Lung (tissue), 12 donors: ENCODE data around the gene HNF4A. TPM values are rescaled to one million over a fixed set of nuclear protein-coding genes. Genes with fewer than 3 reads are reported as not detected.

Experiments used
- ATAC-seq: fragments of 200-7000 bp; cut with Tn5 transposase; one replicate; pipeline ENCODE4 v1.9.1; 2020; ENCODE audit warnings: moderate number of reproducible peaks; ENCODE audit not compliant: insufficient read depth, low FRiP score
- DNase-seq, 3 donors: peaks; one replicate each; pipeline ENCODE4 v3.0.0-alpha.2; 2013 to 2017
- H3K27ac ChIP-seq, 2 donors: one replicate each; pipeline ENCODE4 v1.5.1; 2013; ENCODE audit warnings: mild to moderate bottlenecking in 2 of 2, moderate library complexity in 2 of 2, control low read depth in 1 of 2, inconsistent platforms in 1 of 2, low read depth in 1 of 2, low read length in 1 of 2
- H3K27me3 ChIP-seq, 3 donors: one replicate each; pipeline ENCODE4 v1.5.1; 2013; ENCODE audit warnings: low read length in 2 of 3; ENCODE audit not compliant: control insufficient read depth in 3 of 3, insufficient read depth in 3 of 3
- H3K36me3 ChIP-seq, 4 donors: one replicate each; pipeline ENCODE4 v1.5.1; 2013; ENCODE audit warnings: low read length in 4 of 4, mild to moderate bottlenecking in 1 of 4, moderate library complexity in 1 of 4; ENCODE audit not compliant: control insufficient read depth in 4 of 4, insufficient read depth in 4 of 4
- H3K4me1 ChIP-seq, 5 donors: one replicate each; pipeline ENCODE4 v1.5.1; 2013; ENCODE audit warnings: low read length in 5 of 5, mild to moderate bottlenecking in 2 of 5, moderate library complexity in 1 of 5; ENCODE audit not compliant: control insufficient read depth in 5 of 5, insufficient read depth in 5 of 5
- H3K4me3 ChIP-seq: one replicate; pipeline ENCODE4 v1.5.1; 2013; ENCODE audit warnings: mild to moderate bottlenecking, control low read depth, moderate library complexity
- H3K9ac ChIP-seq, 2 donors: one replicate each; pipeline ENCODE4 v1.5.1; 2013; ENCODE audit warnings: low read length in 2 of 2, control low read depth in 1 of 2; ENCODE audit not compliant: insufficient read depth in 1 of 2
- H3K9me3 ChIP-seq, 4 donors: one replicate each; pipeline ENCODE4 v1.5.1; 2013; ENCODE audit warnings: low read length in 3 of 4, mild to moderate bottlenecking in 1 of 4, moderate library complexity in 1 of 4; ENCODE audit not compliant: control insufficient read depth in 4 of 4, insufficient read depth in 3 of 4
- CTCF ChIP-seq: IDR thresholded peaks from 2 replicates; pipeline ENCODE4 v1.5.1; 2012; ENCODE audit warnings: mild to moderate bottlenecking; ENCODE audit errors: control extremely low read depth, extremely low read depth
- WGBS, 2 donors: extraction: QIAGEN DNeasy Blood & Tissue Kit; methylation state at CpG; one replicate each; pipeline ENCODE4 v1.1.7; 2013; 5-methylcytosine and 5-hydroxymethylcytosine counted together
- polyA plus RNA-seq, 2 donors: library from polyadenylated mRNA; stranded (reverse); fragments of 200-250 nt; gene quantifications; one replicate each; pipeline ENCODE4 v1.2.1, GENCODE V29; 2013
- total RNA-seq, 2 donors: library from RNA; depleted of rRNA in 1 of 2; stranded (reverse); fragments of >200 nt in 1 of 2; gene quantifications; one replicate each; pipeline ENCODE4 v1.2.1, GENCODE V29; 2014 to 2021
- donor health status: control.
- donor health status: control.
- donor health status: Bipolar disorder and iron deficiency.
- donor health status: healthy.
- donor health status: DM: yes; HTN: yes; CAD: no.

HNF4A gene
- total and polyA plus RNA-seq, 4 donors, result 0.14 to 1.3 (median 0.41) TPM

- ATAC-seq, result no peak
Observed at GRCh38 chr20:44364780-44365179, 9.3 kb downstream of the HNF4A start.

GRCh38 chr20:44367746-44368145 lies 12.2 kb downstream of the HNF4A start:
- ATAC-seq, result no peak
- H3K4me1 ChIP-seq, result no peaks in the 10 kb centered on the region
- no peak overlapping the region for H3K27ac ChIP-seq
- WGBS, 2 donors, result 95 to 97% methylated on average over 6 of the region's 6 CpGs
- TF ChIP-seq CTCF, result no peak
- no peak for DNase-seq
- H3K9me3 ChIP-seq, result no peaks in the 10 kb centered on the region
- no peaks in the 10 kb centered on the region for H3K36me3 ChIP-seq
- no peak overlapping the region for H3K9ac ChIP-seq
- H3K4me3 ChIP-seq, result no peak overlapping the region
- no peaks in the 10 kb centered on the region for H3K27me3 ChIP-seq

More at GRCh38 chr20:44364780-44365179, 9.3 kb downstream of the HNF4A start:
- Histone ChIP-seq H3K9me3 (no peaks in the 10 kb centered on the region), H3K4me1 (no peaks in the 10 kb centered on the region), H3K9ac (no peak overlapping the region), H3K27ac (no peak overlapping the region), H3K27me3 (no peaks in the 10 kb centered on the region), H3K4me3 (no peak overlapping the region), H3K36me3 (no peaks in the 10 kb centered on the region)
- no peak for DNase-seq
- TF ChIP-seq CTCF, result no peak
- WGBS, 2 donors, result 90 to 93% methylated on average over 6 of the region's 6 CpGs

- TF ChIP-seq CTCF, result no peak
- Histone ChIP-seq H3K27me3 (no peaks in the 10 kb centered on the region), H3K9me3 (no peaks in the 10 kb centered on the region), H3K4me3 (no peak overlapping the region), H3K27ac (no peak overlapping the region), H3K9ac (no peak overlapping the region), H3K36me3 (no peaks in the 10 kb centered on the region), H3K4me1 (no peaks in the 10 kb centered on the region)
- ATAC-seq (no peak), DNase-seq (no peak)
- 73 to 83% methylated on average over 8 to 9 of the region's 9 CpGs for WGBS, 2 donors
Observed at GRCh38 chr20:44370639-44371218, 15.2 kb downstream of the HNF4A start.

- no peak for TF ChIP-seq CTCF
- no peak overlapping the region for H3K9ac ChIP-seq
- DNase-seq (no peak), ATAC-seq (no peak)
- H3K9me3 ChIP-seq, result no peaks in the 10 kb centered on the region
- 40 to 46% methylated on average over 2 of the region's 2 CpGs for WGBS, 2 donors
- no peaks in the 10 kb centered on the region for H3K36me3 ChIP-seq
- H3K4me3 ChIP-seq, result no peak overlapping the region
- H3K4me1 ChIP-seq, result peaks cover 0 to 4% (median 0%) of the 10 kb centered on the region in 5 donors
- no peaks in the 10 kb centered on the region for H3K27me3 ChIP-seq
- H3K27ac ChIP-seq, result no peak overlapping the region
Observed at GRCh38 chr20:44382641-44383040, 27.1 kb downstream of the HNF4A start.
